H1 (cell line): ENCODE measurements around the gene NFE2L2. TPM values are rescaled to one million over a fixed set of nuclear protein-coding genes. Genes with fewer than 3 reads are reported as not detected.

Source experiments
- CTCF ChIA-PET: fragments of 300-600 bp; sonication (Branson Sonifier 250); formaldehyde crosslinking; loops from one replicate; lab custom pipeline; 2021; ENCODE audit not compliant: partially characterized antibody; lab: Charles Lee
- POLR2A ChIA-PET: fragments of 300-600 bp; sonication (Branson Sonifier 250); formaldehyde crosslinking; loops from one replicate; lab custom pipeline; 2021; ENCODE audit warnings: inconsistent platforms; ENCODE audit not compliant: partially characterized antibody; lab: Charles Lee
- DNase-seq, 2 experiments: peaks; one replicate each; pipeline versions ENCODE4 v3.0.0 to v3.0.0-alpha.2; 2010 to 2022; ENCODE audit warnings: low spot score in 2 of 2, low read depth in 1 of 2, mixed read lengths in 1 of 2
- FAIRE-seq: peaks from 2 replicates; lab custom pipeline; 2011; peaks lifted over from hg19 to GRCh38; lab: Jason Lieb, UNC
- H2AFZ ChIP-seq: 2 replicates; pipeline ENCODE4 v1.8.1; 2012; ENCODE audit warnings: low read length, inconsistent platforms
- H2AK5ac ChIP-seq: 2 replicates; pipeline ENCODE4 v1.6.1; 2013; ENCODE audit warnings: low read depth, low read length
- H2BK120ac ChIP-seq: replicated peaks from 2 replicates; pipeline ENCODE3; 2013; ENCODE audit warnings: low read depth, low read length, inconsistent platforms
- H2BK12ac ChIP-seq: 2 replicates; pipeline ENCODE4 v1.6.1; 2013; ENCODE audit warnings: low read depth, low read length
- H2BK15ac ChIP-seq: 2 replicates; pipeline ENCODE4 v1.6.1; 2013; ENCODE audit warnings: low read length
- H2BK20ac ChIP-seq: 2 replicates; pipeline ENCODE4 v1.6.1; 2013; ENCODE audit warnings: low read length
- H2BK5ac ChIP-seq: 2 replicates; pipeline ENCODE4 v1.6.1; 2013; ENCODE audit warnings: low read depth, low read length
- H3K14ac ChIP-seq: 2 replicates; pipeline ENCODE4 v1.6.1; 2013; ENCODE audit warnings: inconsistent platforms; ENCODE audit not compliant: insufficient read length
- H3K18ac ChIP-seq: 2 replicates; pipeline ENCODE4 v1.6.1; 2013; ENCODE audit warnings: low read length; ENCODE audit errors: extremely low read depth
- H3K23ac ChIP-seq: 2 replicates; pipeline ENCODE4 v1.6.1; 2013; ENCODE audit warnings: inconsistent platforms; ENCODE audit not compliant: insufficient read length
- H3K23me2 ChIP-seq: 2 replicates; pipeline ENCODE4 v1.6.1; 2013; ENCODE audit warnings: low read depth, low read length
- H3K27ac ChIP-seq: 2 replicates; pipeline ENCODE4 v1.6.1; 2011; ENCODE audit warnings: low read depth, low read length, inconsistent platforms
- H3K27me3 ChIP-seq, 4 experiments: replicated peaks in 1 of 4; 1 replicate in 1 of 4; 2 replicates in 3 of 4; pipeline versions ENCODE4 v1.6.1 to v1.8.1; 2011 to 2013; ENCODE audit warnings: low read length in 3 of 4, mild to moderate bottlenecking in 3 of 4, inconsistent platforms in 2 of 4, mixed read lengths in 2 of 4, moderate library complexity in 1 of 4; ENCODE audit not compliant: control insufficient read depth in 3 of 4, insufficient read depth in 3 of 4; ENCODE audit errors: extremely low read depth in 1 of 4
- H3K36me3 ChIP-seq, 4 experiments: 2 replicates each; pipeline versions ENCODE4 v1.6.1 to v1.8.1; 2011 to 2013; ENCODE audit warnings: mild to moderate bottlenecking in 4 of 4, low read length in 3 of 4, moderate library complexity in 2 of 4, control low read depth in 1 of 4, inconsistent platforms in 1 of 4; ENCODE audit not compliant: insufficient read depth in 4 of 4, control insufficient read depth in 2 of 4
- H3K4ac ChIP-seq: replicated peaks from 2 replicates; pipeline ENCODE3; 2013; ENCODE audit warnings: low read length, low read depth, mixed read lengths, inconsistent platforms; ENCODE audit not compliant: insufficient read length
- H3K4me1 ChIP-seq, 4 experiments: replicated peaks in 1 of 4; 1 replicate in 1 of 4; 2 replicates in 3 of 4; pipeline versions ENCODE4 v1.6.1 to v1.8.1; 2011 to 2013; ENCODE audit warnings: low read length in 3 of 4, inconsistent platforms in 2 of 4, mixed read lengths in 1 of 4; ENCODE audit not compliant: insufficient read depth in 4 of 4, control insufficient read depth in 3 of 4
- H3K4me2 ChIP-seq, 2 experiments: 2 replicates each; pipeline versions ENCODE4 v1.6.1 to v1.8.1; 2011 to 2013; ENCODE audit warnings: low read depth in 2 of 2, low read length in 2 of 2, control low read depth in 1 of 2, inconsistent platforms in 1 of 2, mild to moderate bottlenecking in 1 of 2; ENCODE audit not compliant: insufficient read depth in 1 of 2
- H3K4me3 ChIP-seq, 4 experiments: fragments of 200-600, 300-600 bp in 1 of 4; sonication (generic), shearing (Covaris generic), sonication (Bioruptor Twin) in 1 of 4; 2 replicates each; pipeline versions ENCODE4 v1.5.1 to v1.8.1; 2011 to 2016; ENCODE audit warnings: low read length in 4 of 4, low read depth in 3 of 4, control low read depth in 2 of 4, inconsistent platforms in 2 of 4, mild to moderate bottlenecking in 2 of 4, mixed read lengths in 1 of 4, moderate library complexity in 1 of 4; ENCODE audit not compliant: insufficient read depth in 2 of 4; ENCODE audit errors: extremely low read depth in 1 of 4
- H3K56ac ChIP-seq: replicated peaks from 2 replicates; pipeline ENCODE3; 2013; ENCODE audit warnings: low read depth, mild to moderate bottlenecking, mixed read lengths, low read length, inconsistent platforms; ENCODE audit not compliant: insufficient read length
- H3K79me1 ChIP-seq: 2 replicates; pipeline ENCODE4 v1.6.1; 2013; ENCODE audit warnings: low read depth, low read length, control low read depth
- H3K79me2 ChIP-seq, 2 experiments: 2 replicates each; pipeline versions ENCODE4 v1.6.1 to v1.8.1; 2012 to 2013; ENCODE audit warnings: low read length in 2 of 2, mild to moderate bottlenecking in 2 of 2, inconsistent platforms in 1 of 2; ENCODE audit not compliant: insufficient read depth in 2 of 2, control insufficient read depth in 1 of 2
- H3K9ac ChIP-seq, 4 experiments: replicated peaks in 1 of 4; 1 replicate in 1 of 4; 2 replicates in 3 of 4; pipeline versions ENCODE4 v1.6.1 to v1.8.1; 2011 to 2013; ENCODE audit warnings: low read depth in 3 of 4, low read length in 3 of 4, control low read depth in 2 of 4, mild to moderate bottlenecking in 2 of 4, moderate library complexity in 2 of 4, inconsistent platforms in 1 of 4; ENCODE audit errors: extremely low read depth in 1 of 4
- H3K9me3 ChIP-seq, 2 experiments: 2 replicates each; pipeline versions ENCODE4 v1.6.1 to v1.8.1; 2012 to 2013; ENCODE audit warnings: mild to moderate bottlenecking in 2 of 2, moderate library complexity in 2 of 2, control low read depth in 1 of 2, inconsistent platforms in 1 of 2, low read depth in 1 of 2, low read length in 1 of 2, mixed read lengths in 1 of 2; ENCODE audit not compliant: insufficient read depth in 2 of 2
- H4K20me1 ChIP-seq, 2 experiments: replicated peaks in 1 of 2; 2 replicates each; pipeline versions ENCODE3 to v1.8.1; 2011 to 2013; ENCODE audit warnings: inconsistent platforms in 2 of 2, low read length in 2 of 2, mild to moderate bottlenecking in 1 of 2; ENCODE audit not compliant: insufficient read depth in 2 of 2, control insufficient read depth in 1 of 2
- H4K5ac ChIP-seq: 2 replicates; pipeline ENCODE4 v1.6.1; 2013; ENCODE audit warnings: low read length, low read depth, mixed read lengths, inconsistent platforms; ENCODE audit not compliant: insufficient read length
- H4K8ac ChIP-seq: 2 replicates; pipeline ENCODE4 v1.8.0; 2013; ENCODE audit warnings: mild to moderate bottlenecking, moderate library complexity, low read length, inconsistent platforms; ENCODE audit not compliant: insufficient read depth; ENCODE audit errors: extremely low read depth
- H4K91ac ChIP-seq: replicated peaks from 2 replicates; pipeline ENCODE3; 2013; ENCODE audit warnings: low read length, mixed read lengths, inconsistent platforms; ENCODE audit not compliant: insufficient read length
- ATF2 ChIP-seq: IDR thresholded peaks from 2 replicates; pipeline ENCODE4 v1.6.1; 2012; ENCODE audit warnings: low read length, inconsistent platforms
- CBX5 ChIP-seq: fragments of 300-800, 300-1000 bp; sonication (generic); IDR thresholded peaks from 2 replicates; pipeline ENCODE4 v1.7.1; 2016; ENCODE audit warnings: antibody characterized with exemption, low read length, low read depth
- JUN ChIP-seq: IDR thresholded peaks from 2 replicates; pipeline ENCODE4 v1.6.1; 2011; ENCODE audit warnings: low read depth, mild to moderate bottlenecking, improper control_type of control experiment, low read length
- POLR2A ChIP-seq, 2 experiments: IDR thresholded peaks; 1 replicate in 1 of 2; 2 replicates in 1 of 2; pipeline ENCODE4 v1.6.1; 2011; ENCODE audit warnings: low read depth in 2 of 2, low read length in 2 of 2, mild to moderate bottlenecking in 2 of 2; ENCODE audit errors: control extremely low read depth in 1 of 2
- TAF1 ChIP-seq: IDR thresholded peaks from 2 replicates; pipeline ENCODE4 v1.6.1; 2011; ENCODE audit warnings: mild to moderate bottlenecking, low read depth, low read length
- WGBS, 2 experiments: shearing (Covaris generic) in 1 of 2; methylation state at CpG; one replicate each; pipeline versions ENCODE4 v1.1.6 to v1.1.7; 2013 to 2015; ENCODE audit warnings: low lambda C conversion rate in 2 of 2, mixed read lengths in 2 of 2, inconsistent platforms in 1 of 2, low coverage in 1 of 2, missing lambda C conversion rate in 1 of 2; ENCODE audit not compliant: insufficient replicate concordance in 2 of 2, insufficient coverage in 1 of 2, insufficient read length in 1 of 2; ENCODE audit errors: extremely low coverage in 1 of 2, missing lambda C conversion rate in 1 of 2; 5-methylcytosine and 5-hydroxymethylcytosine counted together
- polyA plus RNA-seq, 7 experiments: library from polyadenylated mRNA; depleted of rRNA in 3 of 7; stranded (reverse) in 5 of 7; unstranded in 2 of 7; fragments of >200 nt in 5 of 7; fragments of 200-250 nt in 2 of 7; gene quantifications; 1 replicate in 5 of 7; 2 replicates in 1 of 7; 4 replicates in 1 of 7; pipeline versions ENCODE4 v1.2.1 to v1.2.3, GENCODE V29; 2011 to 2013; ENCODE audit warnings: missing spikeins in 2 of 7, mixed read lengths in 2 of 7
- total RNA-seq: library from RNA; stranded (reverse); fragmentation: NEBNext Ultra II Directional; extraction: Animal tissue kit (Norgen Biotek cat#: 25700); gene quantifications from 2 replicates; pipeline ENCODE4 v1.2.1, GENCODE V29; 2021
- TF ChIP-seq, protein P1 (sequence below): IDR thresholded peaks from 2 replicates; pipeline ENCODE4 v1.6.1; 2011; ENCODE audit warnings: low read length, improper control_type of control experiment

Gene NFE2L2
- total and polyA plus RNA-seq, 2 of the 8 experiments (the other 6 are each of a cell fraction or from before 2014, with no cell fraction given), result 33.2 to 34.5 TPM

DNA sequence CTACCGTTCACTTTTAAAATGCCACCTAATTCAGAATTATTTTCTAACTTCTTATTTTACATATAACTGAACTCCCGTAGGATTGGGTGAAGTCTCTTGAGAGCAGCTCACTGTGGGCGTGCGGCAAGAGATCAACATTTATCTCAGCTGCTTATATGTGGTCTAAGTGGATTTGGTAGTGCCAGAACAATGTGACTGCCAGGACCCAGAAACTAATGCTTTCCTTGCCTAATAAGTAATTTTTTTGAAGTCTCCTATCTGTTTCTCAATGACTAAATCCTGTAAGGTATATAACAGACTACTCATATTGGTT is 11.2 kb upstream of the NFE2L2 start:
- FAIRE-seq, result no peak
- no peak overlapping the region for H2BK12ac ChIP-seq
- H3K27me3 ChIP-seq, result no peaks in the 10 kb centered on the region
- H4K5ac ChIP-seq, result no peak overlapping the region
- no peak overlapping the region for H3K4me3 ChIP-seq
- no peak overlapping the region for H2BK15ac ChIP-seq
- H3K79me2 ChIP-seq, result no peaks in the 10 kb centered on the region
- H3K4me1 ChIP-seq, result no peaks in the 10 kb centered on the region
- no peak overlapping the region for H2BK20ac ChIP-seq
- no peak overlapping the region for H2AFZ ChIP-seq
- H4K8ac ChIP-seq, result no peak overlapping the region
- no peak overlapping the region for H3K14ac ChIP-seq
- POLR2A ChIA-PET, result no interaction called here
- no peak overlapping the region for H3K4me2 ChIP-seq
- no peak overlapping the region for H3K9ac ChIP-seq
- no peak overlapping the region for H3K23ac ChIP-seq
- no peak overlapping the region for H2BK5ac ChIP-seq
- WGBS, 2 experiments, result 90% methylated on average over 4 of the region's 4 CpGs; no CpG with 5 or more reads in 1 of the 2 experiments
- no peak overlapping the region for H3K18ac ChIP-seq
- H3K36me3 ChIP-seq, result no peaks in the 10 kb centered on the region
- CTCF ChIA-PET, result no interaction called here
- TF ChIP-seq CBX5 (no peak), TAF1 (no peak), ATF2 (no peak), JUN (no peak), POLR2A (IDR thresholded peaks at IDR 0.05; ENCODE audit: control extremely low read depth in 1 of 2, low read depth in 2 of 2, low read length in 2 of 2) (no peak)
- TF ChIP-seq, protein P1, sequence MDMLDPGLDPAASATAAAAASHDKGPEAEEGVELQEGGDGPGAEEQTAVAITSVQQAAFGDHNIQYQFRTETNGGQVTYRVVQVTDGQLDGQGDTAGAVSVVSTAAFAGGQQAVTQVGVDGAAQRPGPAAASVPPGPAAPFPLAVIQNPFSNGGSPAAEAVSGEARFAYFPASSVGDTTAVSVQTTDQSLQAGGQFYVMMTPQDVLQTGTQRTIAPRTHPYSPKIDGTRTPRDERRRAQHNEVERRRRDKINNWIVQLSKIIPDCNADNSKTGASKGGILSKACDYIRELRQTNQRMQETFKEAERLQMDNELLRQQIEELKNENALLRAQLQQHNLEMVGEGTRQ, result no peak
- no peak overlapping the region for H3K27ac ChIP-seq
- no peak for DNase-seq
- no peaks in the 10 kb centered on the region for H3K23me2 ChIP-seq
- H3K9me3 ChIP-seq, result no peaks in the 10 kb centered on the region
- no peak overlapping the region for H3K56ac ChIP-seq
- H3K4ac ChIP-seq, result no peak overlapping the region
- no peaks in the 10 kb centered on the region for H3K79me1 ChIP-seq
- H2BK120ac ChIP-seq, result no peak overlapping the region
- no peak overlapping the region for H2AK5ac ChIP-seq
- no peaks in the 10 kb centered on the region for H4K20me1 ChIP-seq
- H4K91ac ChIP-seq, result no peak overlapping the region
